Measurements from ENCODE around the gene MOV10L1. TPM values are rescaled to one million over a fixed set of nuclear protein-coding genes. Genes with fewer than 3 reads are reported as not detected.
A peak's percentile ranks its signal among the peaks of the same experiment; 100 is the strongest.

The MOV10L1 gene
- total RNA-seq, 1 donor from 2014 or later = 0.56 TPM

DNA sequence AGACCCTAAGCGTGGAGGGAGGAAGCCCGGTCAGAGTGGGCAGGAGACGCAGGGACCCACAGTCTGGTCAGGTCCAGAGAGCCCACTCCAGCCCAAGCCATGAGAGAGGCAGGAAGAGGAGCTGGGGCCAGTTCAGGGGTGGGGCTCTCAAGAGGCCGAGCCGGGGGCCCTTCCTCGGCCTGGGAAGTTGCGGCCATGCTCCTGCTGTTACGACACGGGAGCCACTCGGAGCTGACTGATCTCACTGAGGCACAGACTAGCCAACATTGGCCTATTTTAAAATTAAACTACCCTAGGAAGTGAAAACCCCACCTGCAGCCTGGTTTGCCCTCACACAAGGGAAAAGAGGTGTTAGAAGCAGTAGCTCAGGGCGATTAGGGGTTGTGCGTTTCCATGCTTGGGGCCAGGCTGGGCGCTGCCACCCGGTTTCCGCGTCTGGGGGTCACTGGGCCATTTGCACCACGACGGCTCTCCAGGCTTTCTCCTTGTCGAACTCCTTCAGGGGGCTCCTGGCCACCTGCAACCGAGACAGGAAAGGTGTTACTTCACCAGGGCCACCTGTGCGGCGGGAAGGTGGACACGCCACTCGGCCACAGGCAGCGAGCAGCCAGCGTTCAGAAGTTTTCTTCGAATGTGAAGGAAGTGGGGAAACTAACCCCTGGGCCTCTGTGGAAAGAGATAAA lies 28.5 kb upstream of the MOV10L1 start:
- Histone ChIP-seq H3K27ac (no peak overlapping the region), H3K36me3 (no peaks in the 10 kb centered on the region), H3K4me3 (no peak overlapping the region), H3K27me3 (ENCODE audit: low read depth) (peaks cover 24% of the 10 kb centered on the region), H3K9me3 (no peaks in the 10 kb centered on the region), H3K4me1 (peaks cover 9% of the 10 kb centered on the region)
- TF ChIP-seq, protein P1, sequence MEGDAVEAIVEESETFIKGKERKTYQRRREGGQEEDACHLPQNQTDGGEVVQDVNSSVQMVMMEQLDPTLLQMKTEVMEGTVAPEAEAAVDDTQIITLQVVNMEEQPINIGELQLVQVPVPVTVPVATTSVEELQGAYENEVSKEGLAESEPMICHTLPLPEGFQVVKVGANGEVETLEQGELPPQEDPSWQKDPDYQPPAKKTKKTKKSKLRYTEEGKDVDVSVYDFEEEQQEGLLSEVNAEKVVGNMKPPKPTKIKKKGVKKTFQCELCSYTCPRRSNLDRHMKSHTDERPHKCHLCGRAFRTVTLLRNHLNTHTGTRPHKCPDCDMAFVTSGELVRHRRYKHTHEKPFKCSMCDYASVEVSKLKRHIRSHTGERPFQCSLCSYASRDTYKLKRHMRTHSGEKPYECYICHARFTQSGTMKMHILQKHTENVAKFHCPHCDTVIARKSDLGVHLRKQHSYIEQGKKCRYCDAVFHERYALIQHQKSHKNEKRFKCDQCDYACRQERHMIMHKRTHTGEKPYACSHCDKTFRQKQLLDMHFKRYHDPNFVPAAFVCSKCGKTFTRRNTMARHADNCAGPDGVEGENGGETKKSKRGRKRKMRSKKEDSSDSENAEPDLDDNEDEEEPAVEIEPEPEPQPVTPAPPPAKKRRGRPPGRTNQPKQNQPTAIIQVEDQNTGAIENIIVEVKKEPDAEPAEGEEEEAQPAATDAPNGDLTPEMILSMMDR (IDR thresholded peaks at IDR 0.05) = no peak
- intact Hi-C loops (cut with DNase I) = no loop called here
- ATAC-seq = peak; percentile 32 to 49
- no peak for DNase-seq

DNA sequence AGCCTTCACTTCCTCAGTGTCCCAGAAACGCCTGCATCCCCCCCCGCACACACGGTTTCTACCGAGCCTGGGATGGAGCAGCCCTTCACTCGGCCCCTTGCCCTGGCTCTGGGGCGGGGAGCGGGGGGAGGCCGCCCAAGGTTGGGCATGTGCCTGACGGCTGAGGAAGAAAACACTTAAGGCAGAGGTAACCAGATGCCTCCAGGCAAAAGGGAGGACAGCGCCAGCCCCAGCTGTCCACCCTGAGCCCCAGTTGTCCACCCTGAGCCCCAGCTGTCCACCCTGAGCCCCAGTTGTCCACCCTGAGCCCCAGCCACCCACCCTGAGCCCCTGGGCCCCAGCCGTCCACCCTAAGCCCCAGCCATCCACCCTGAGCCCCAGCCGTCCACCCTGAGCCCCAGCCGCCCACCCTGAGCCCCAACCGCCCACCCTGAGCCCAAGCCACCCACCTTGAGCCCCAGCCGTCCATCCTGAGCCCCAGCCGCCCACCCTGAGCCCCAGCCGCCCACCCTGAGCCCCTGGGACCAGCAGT lies 27.9 kb upstream of the MOV10L1 start:
- ATAC-seq (no peak), DNase-seq (no peak)
- peaks cover 9% of the 10 kb centered on the region for H3K4me1 ChIP-seq
- no peaks in the 10 kb centered on the region for H3K9me3 ChIP-seq
- H3K27ac ChIP-seq = no peak overlapping the region
- H3K27me3 ChIP-seq (ENCODE audit: low read depth) = peaks cover 24% of the 10 kb centered on the region
- TF ChIP-seq, protein P1 (IDR thresholded peaks at IDR 0.05) = no peak
- H3K36me3 ChIP-seq = no peaks in the 10 kb centered on the region
- no peak overlapping the region for H3K4me3 ChIP-seq
- intact Hi-C loops (cut with DNase I) = no loop called here

DNA sequence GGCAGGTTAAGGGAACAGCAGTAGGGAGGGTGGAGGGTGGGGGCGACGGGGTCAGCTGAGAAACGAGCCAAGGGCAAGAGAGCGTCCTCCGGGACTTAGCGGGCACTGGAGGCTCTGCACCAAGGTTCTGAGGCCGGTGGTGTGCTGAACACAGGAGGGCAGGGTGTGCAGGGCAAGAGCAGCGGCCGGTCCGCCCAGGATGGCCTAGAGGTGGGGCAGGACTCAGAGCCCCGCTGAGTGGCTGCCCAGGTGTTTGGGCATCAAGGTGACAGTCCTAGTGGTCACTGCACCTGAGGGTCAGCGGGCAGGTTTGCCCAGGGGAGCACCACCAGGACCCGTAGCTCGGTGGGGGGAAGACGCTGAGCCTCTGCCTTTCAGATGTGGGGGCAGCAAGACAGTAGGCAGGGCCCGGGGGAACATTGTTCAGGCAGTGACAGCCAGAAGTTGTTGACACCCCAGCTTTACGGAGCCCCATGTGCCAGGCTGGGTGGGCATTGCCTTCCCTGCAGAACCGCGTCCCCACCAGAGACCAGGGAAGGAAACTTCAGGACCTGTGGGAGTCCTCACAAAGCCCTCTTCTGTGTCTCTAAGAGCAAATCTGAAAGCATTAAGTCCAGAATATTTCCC lies 27.2 kb upstream of the MOV10L1 start:
- Histone ChIP-seq H3K4me3 (no peak overlapping the region), H3K4me1 (peaks cover 9% of the 10 kb centered on the region), H3K9me3 (no peaks in the 10 kb centered on the region), H3K27ac (no peak overlapping the region), H3K27me3 (ENCODE audit: low read depth) (peaks cover 24% of the 10 kb centered on the region), H3K36me3 (no peaks in the 10 kb centered on the region)
- TF ChIP-seq, protein P1 (IDR thresholded peaks at IDR 0.05) = no peak
- DNase-seq (peak; percentile 39), ATAC-seq (no peak)
- intact Hi-C loops (cut with DNase I) = no loop called here

DNA sequence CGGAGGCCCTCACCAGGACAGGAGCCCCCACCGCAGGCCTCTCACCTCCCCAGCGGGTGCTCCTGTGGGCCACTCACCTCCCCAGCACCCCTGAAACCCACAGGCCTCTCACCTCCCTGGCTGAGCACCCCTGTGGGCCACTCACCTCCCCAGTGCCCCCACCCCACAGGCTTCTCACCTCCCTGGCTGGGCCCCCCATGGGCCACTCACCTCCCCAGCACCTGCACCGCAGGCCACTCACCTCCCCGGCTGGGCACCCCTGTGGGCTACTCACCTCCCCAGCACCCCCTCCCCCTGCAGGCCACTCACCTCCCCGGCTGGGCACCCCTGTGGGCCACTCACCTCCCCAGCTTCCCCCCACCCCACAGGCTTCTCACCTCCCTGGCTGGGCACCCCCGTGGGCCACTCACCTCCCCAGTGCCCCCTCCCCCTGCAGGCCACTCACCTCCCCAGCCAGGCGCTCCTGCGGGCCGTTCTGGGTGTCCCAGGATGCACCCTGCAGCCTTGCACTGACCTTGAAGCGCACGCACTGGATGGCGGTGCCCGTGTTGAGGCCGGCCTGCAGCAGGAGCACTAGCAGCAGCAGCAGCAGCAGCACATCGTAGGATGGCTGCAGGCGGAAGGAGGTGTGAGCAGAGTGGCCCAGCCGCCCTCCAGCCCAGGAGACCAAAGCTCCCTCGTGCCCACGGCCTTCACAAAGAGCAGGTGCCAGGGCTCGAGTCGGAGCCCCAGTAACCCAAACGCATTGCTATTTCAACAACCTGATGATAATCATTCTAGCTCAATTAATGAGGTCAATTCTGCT lies 26.0 kb upstream of the MOV10L1 start:
- H3K36me3 ChIP-seq = no peaks in the 10 kb centered on the region
- no peak overlapping the region for H3K4me3 ChIP-seq
- peaks cover 4% of the 10 kb centered on the region for H3K4me1 ChIP-seq
- peaks cover 18% of the 10 kb centered on the region for H3K27me3 ChIP-seq (ENCODE audit: low read depth)
- ATAC-seq = no peak
- DNase-seq = no peak
- H3K27ac ChIP-seq = no peak overlapping the region
- TF ChIP-seq, protein P1 (IDR thresholded peaks at IDR 0.05) = no peak
- intact Hi-C loops (cut with DNase I) = no loop called here
- H3K9me3 ChIP-seq = no peaks in the 10 kb centered on the region

DNA sequence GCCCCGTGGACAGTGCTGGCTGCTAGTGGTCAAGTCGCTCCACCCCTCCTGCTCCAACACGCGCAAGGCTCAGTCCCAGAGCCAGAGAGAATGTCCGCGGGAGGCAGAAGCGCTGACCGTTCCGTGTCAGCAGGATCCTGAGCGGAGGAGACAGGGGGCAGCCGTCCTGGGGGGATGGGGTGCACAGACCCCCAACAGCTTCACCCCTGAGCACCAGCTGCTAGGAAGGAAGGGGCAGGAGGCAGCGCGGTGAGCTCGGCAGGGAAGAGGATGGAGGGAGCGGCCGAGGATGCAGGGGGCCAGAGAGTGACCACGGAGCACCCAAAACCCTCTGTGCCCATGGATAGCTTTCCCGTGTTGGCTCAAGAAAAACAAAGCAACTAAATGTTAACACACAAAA lies 25.4 kb upstream of the MOV10L1 start:
- H3K4me3 ChIP-seq = no peak overlapping the region
- no peaks in the 10 kb centered on the region for H3K9me3 ChIP-seq
- ATAC-seq = no peak
- TF ChIP-seq, protein P1 (IDR thresholded peaks at IDR 0.05) = no peak
- no peak for DNase-seq
- H3K27ac ChIP-seq = no peak overlapping the region
- no peaks in the 10 kb centered on the region for H3K36me3 ChIP-seq
- intact Hi-C loops (cut with DNase I) = no loop called here
- H3K27me3 ChIP-seq (ENCODE audit: low read depth) = peaks cover 13% of the 10 kb centered on the region
- no peaks in the 10 kb centered on the region for H3K4me1 ChIP-seq

Measured in lower lobe of right lung (tissue), 2 donors.